Upper lobe of right lung (tissue), 1 donor: ENCODE measurements around the gene LRRC10B. TPM values are rescaled to one million over a fixed set of nuclear protein-coding genes. Genes with fewer than 3 reads are reported as not detected.

Source experiments
- ATAC-seq: fragments of 200-7000 bp; cut with Tn5 transposase; one replicate; pipeline ENCODE4 v1.9.1; 2020; ENCODE audit warnings: mild to moderate bottlenecking, moderate library complexity
- DNase-seq: peaks from one replicate; pipeline ENCODE4 v3.0.0-alpha.2; 2020
- H3K27ac ChIP-seq: fragments of 200-600 bp; one replicate; pipeline ENCODE4 v1.8.0; 2022
- H3K27me3 ChIP-seq: fragments of 200-600 bp; one replicate; pipeline ENCODE4 v1.8.0; 2022; ENCODE audit warnings: mild to moderate bottlenecking
- H3K36me3 ChIP-seq: fragments of 200-600 bp; one replicate; pipeline ENCODE4 v1.8.0; 2022
- H3K4me1 ChIP-seq: fragments of 200-600 bp; one replicate; pipeline ENCODE4 v1.8.0; 2022
- H3K4me3 ChIP-seq: fragments of 200-600 bp; one replicate; pipeline ENCODE4 v1.8.0; 2022; ENCODE audit warnings: mild to moderate bottlenecking
- H3K9me3 ChIP-seq: fragments of 200-600 bp; one replicate; pipeline ENCODE4 v1.8.0; 2022
- CTCF ChIP-seq: fragments of 200-600 bp; IDR thresholded peaks from one replicate; pipeline ENCODE4 v1.8.0; 2022; ENCODE audit warnings: antibody characterized with exemption
- intact Hi-C: fragments of 100-400 bp; cut with DNase I; formaldehyde crosslinking; loops from one replicate; pipeline ENCODE4 v1.11.0; 2022
- total RNA-seq: library from RNA; stranded (reverse); fragmentation: NEBNext Ultra II Directional; extraction: Animal tissue kit (Norgen Biotek cat#: 25700); gene quantifications from one replicate; pipeline ENCODE4 v1.2.1, GENCODE V29; 2021
- donor health status: DM: no; HTN: yes; CAD: no; lungs with severe emphysema.

Gene LRRC10B
- total RNA-seq, 1 donor from 2014 or later: 0.29 TPM

GRCh38 chr11:61512435-61512834 lies 3.9 kb downstream of the LRRC10B start:
- no peaks in the 10 kb centered on the region for H3K36me3 ChIP-seq

GRCh38 chr11:61513143-61513765 lies 4.7 kb downstream of the LRRC10B start:
- Histone ChIP-seq H3K4me3 (no peak overlapping the region), H3K27me3 (peaks cover 27% of the 10 kb centered on the region), H3K4me1 (peaks cover 21% of the 10 kb centered on the region), H3K9me3 (no peaks in the 10 kb centered on the region), H3K36me3 (no peaks in the 10 kb centered on the region), H3K27ac (no peak overlapping the region)
- intact Hi-C loops: loop anchor here (10.0 kb wide), 1 partner anchor 1072 kb away; no protein-coding TSS in a partner anchor
- ATAC-seq (no peak), DNase-seq (no peak)
- TF ChIP-seq CTCF: no peak

More at GRCh38 chr11:61512435-61512834, 3.9 kb downstream of the LRRC10B start:
- Histone ChIP-seq H3K4me1 (peaks cover 26% of the 10 kb centered on the region), H3K27me3 (peaks cover 36% of the 10 kb centered on the region), H3K9me3 (no peaks in the 10 kb centered on the region), H3K4me3 (no peak overlapping the region), H3K27ac (no peak overlapping the region)
- intact Hi-C loops: loop anchor here (10.0 kb wide), 1 partner anchor 1072 kb away; no protein-coding TSS in a partner anchor
- no peak for DNase-seq
- no peak for TF ChIP-seq CTCF
- no peak for ATAC-seq

- Histone ChIP-seq H3K4me1 (peaks cover 14% of the 10 kb centered on the region), H3K9me3 (no peaks in the 10 kb centered on the region), H3K27ac (no peak overlapping the region), H3K27me3 (peaks cover 24% of the 10 kb centered on the region), H3K4me3 (no peak overlapping the region), H3K36me3 (no peaks in the 10 kb centered on the region)
- intact Hi-C loops: loop anchor here (10.0 kb wide), 1 partner anchor 1071 kb away; no protein-coding TSS in a partner anchor
- ATAC-seq: no peak
- DNase-seq: no peak
- TF ChIP-seq CTCF: no peak
Measured at GRCh38 chr11:61514050-61514917, 5.7 kb downstream of the LRRC10B start.

GRCh38 chr11:61515686-61516085 lies 7.1 kb downstream of the LRRC10B start:
- no peaks in the 10 kb centered on the region for H3K36me3 ChIP-seq
- H3K27ac ChIP-seq: no peak overlapping the region
- H3K27me3 ChIP-seq: peaks cover 12% of the 10 kb centered on the region
- no peak overlapping the region for H3K4me3 ChIP-seq
- TF ChIP-seq CTCF: no peak
- H3K9me3 ChIP-seq: no peaks in the 10 kb centered on the region
- peaks cover 7% of the 10 kb centered on the region for H3K4me1 ChIP-seq
- ATAC-seq (no peak), DNase-seq (no peak)
- intact Hi-C loops: loop anchor here (10.0 kb wide), 1 partner anchor 1069 kb away; no protein-coding TSS in a partner anchor

GRCh38 chr11:61516191-61516590 lies 7.6 kb downstream of the LRRC10B start:
- Histone ChIP-seq H3K27me3 (peaks cover 7% of the 10 kb centered on the region), H3K27ac (no peak overlapping the region), H3K4me1 (peaks cover 7% of the 10 kb centered on the region), H3K9me3 (no peaks in the 10 kb centered on the region), H3K36me3 (no peaks in the 10 kb centered on the region), H3K4me3 (no peak overlapping the region)
- no peak for TF ChIP-seq CTCF
- intact Hi-C loops: loop anchor here (10.0 kb wide), 1 partner anchor 1069 kb away; no protein-coding TSS in a partner anchor
- no peak for ATAC-seq
- DNase-seq: no peak
